Endothelial cell of umbilical vein (primary cell): ENCODE measurements around the gene PRMT2.

Experiments used
- EZH2 ChIP-seq: IDR thresholded peaks from 2 replicates; pipeline ENCODE4 v1.6.1; 2012; ENCODE audit warnings: borderline replicate concordance, low read depth, mild to moderate bottlenecking, moderate library complexity, low read length, inconsistent platforms; ENCODE audit not compliant: severe bottlenecking
- POLR2A ChIP-seq: IDR thresholded peaks from 2 replicates; pipeline ENCODE4 v1.6.1; 2012; ENCODE audit warnings: low read depth, mild to moderate bottlenecking, control low read depth, low read length
- TF ChIP-seq, protein P1 (sequence below), 2 donors: IDR thresholded peaks; 1 replicate in 1 of 2; 2 replicates in 1 of 2; pipeline ENCODE4 v1.5.1; 2011; ENCODE audit warnings: low read length in 2 of 2, mild to moderate bottlenecking in 2 of 2, moderate library complexity in 2 of 2, control low read depth in 1 of 2, inconsistent platforms in 1 of 2, low read depth in 1 of 2; ENCODE audit not compliant: insufficient read depth in 1 of 2; ENCODE audit errors: extremely low read depth in 1 of 2

DNA sequence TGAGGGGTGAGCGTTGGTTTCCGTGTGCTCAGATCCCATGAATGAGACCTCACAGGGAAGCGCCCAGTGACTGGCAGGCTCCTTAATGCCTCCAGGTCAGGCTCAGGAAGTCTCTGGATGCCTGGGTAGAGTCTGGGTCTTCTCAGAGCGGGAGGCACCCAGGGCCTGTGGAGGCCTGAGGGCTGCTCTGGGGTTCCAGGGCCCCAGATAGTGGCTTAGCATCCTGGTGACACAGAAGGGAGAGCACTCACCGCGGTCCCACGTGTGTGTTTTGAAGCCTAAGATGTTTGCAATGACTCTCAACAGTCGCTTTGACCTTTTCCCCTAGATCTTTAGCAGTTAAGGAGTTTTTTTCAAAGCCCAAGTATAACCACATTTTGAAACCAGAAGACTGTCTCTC lies 25.0 kb downstream of the PRMT2 start:
- TF ChIP-seq POLR2A (no peak), EZH2 (no peak)
- TF ChIP-seq, protein P1, sequence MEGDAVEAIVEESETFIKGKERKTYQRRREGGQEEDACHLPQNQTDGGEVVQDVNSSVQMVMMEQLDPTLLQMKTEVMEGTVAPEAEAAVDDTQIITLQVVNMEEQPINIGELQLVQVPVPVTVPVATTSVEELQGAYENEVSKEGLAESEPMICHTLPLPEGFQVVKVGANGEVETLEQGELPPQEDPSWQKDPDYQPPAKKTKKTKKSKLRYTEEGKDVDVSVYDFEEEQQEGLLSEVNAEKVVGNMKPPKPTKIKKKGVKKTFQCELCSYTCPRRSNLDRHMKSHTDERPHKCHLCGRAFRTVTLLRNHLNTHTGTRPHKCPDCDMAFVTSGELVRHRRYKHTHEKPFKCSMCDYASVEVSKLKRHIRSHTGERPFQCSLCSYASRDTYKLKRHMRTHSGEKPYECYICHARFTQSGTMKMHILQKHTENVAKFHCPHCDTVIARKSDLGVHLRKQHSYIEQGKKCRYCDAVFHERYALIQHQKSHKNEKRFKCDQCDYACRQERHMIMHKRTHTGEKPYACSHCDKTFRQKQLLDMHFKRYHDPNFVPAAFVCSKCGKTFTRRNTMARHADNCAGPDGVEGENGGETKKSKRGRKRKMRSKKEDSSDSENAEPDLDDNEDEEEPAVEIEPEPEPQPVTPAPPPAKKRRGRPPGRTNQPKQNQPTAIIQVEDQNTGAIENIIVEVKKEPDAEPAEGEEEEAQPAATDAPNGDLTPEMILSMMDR (IDR thresholded peaks at IDR 0.05; ENCODE audit: extremely low read depth in 1 of 2, insufficient read depth in 1 of 2, low read depth in 1 of 2, low read length in 2 of 2): no peak
